ENCODE results near the gene TFEB.

Gene TFEB

GRCh38 chr6:41651246-41651961, 84.0 kb downstream of the TFEB start:
- DNase-seq = no peak
- no peaks in the 10 kb centered on the region for H3K9me3 Mint-ChIP-seq
- H3K27ac Mint-ChIP-seq = no peak overlapping the region
- no peak overlapping the region for H3K4me3 Mint-ChIP-seq
- no peaks in the 10 kb centered on the region for H3K36me3 Mint-ChIP-seq (ENCODE audit: low read depth)
- no peaks in the 10 kb centered on the region for H3K4me1 Mint-ChIP-seq (ENCODE audit: low read depth)
- H3K27me3 Mint-ChIP-seq = peaks cover 19% of the 10 kb centered on the region

GRCh38 chr6:41650120-41650519, 85.3 kb downstream of the TFEB start:
- Mint-ChIP-seq H3K4me1 (ENCODE audit: low read depth) (no peaks in the 10 kb centered on the region), H3K4me3 (no peak overlapping the region), H3K27ac (no peak overlapping the region), H3K9me3 (no peaks in the 10 kb centered on the region), H3K36me3 (ENCODE audit: low read depth) (no peaks in the 10 kb centered on the region), H3K27me3 (peaks cover 15% of the 10 kb centered on the region)
- DNase-seq = no peak

- H3K4me3 Mint-ChIP-seq = no peak overlapping the region
- H3K36me3 Mint-ChIP-seq (ENCODE audit: low read depth) = no peaks in the 10 kb centered on the region
- H3K4me1 Mint-ChIP-seq (ENCODE audit: low read depth) = no peaks in the 10 kb centered on the region
- no peaks in the 10 kb centered on the region for H3K9me3 Mint-ChIP-seq
- H3K27me3 Mint-ChIP-seq = peaks cover 10% of the 10 kb centered on the region
- no peak for DNase-seq
- no peak overlapping the region for H3K27ac Mint-ChIP-seq
Measured at GRCh38 chr6:41649596-41649995, 85.8 kb downstream of the TFEB start.

GRCh38 chr6:41648921-41649320, 86.5 kb downstream of the TFEB start:
- H3K4me3 Mint-ChIP-seq = no peak overlapping the region
- H3K36me3 Mint-ChIP-seq (ENCODE audit: low read depth) = no peaks in the 10 kb centered on the region
- no peaks in the 10 kb centered on the region for H3K9me3 Mint-ChIP-seq
- no peaks in the 10 kb centered on the region for H3K4me1 Mint-ChIP-seq (ENCODE audit: low read depth)
- DNase-seq = no peak
- no peak overlapping the region for H3K27ac Mint-ChIP-seq
- H3K27me3 Mint-ChIP-seq = peaks cover 5% of the 10 kb centered on the region

GRCh38 chr6:41648070-41648585, 87.3 kb downstream of the TFEB start:
- Mint-ChIP-seq H3K4me3 (no peak overlapping the region), H3K27me3 (peaks cover 7% of the 10 kb centered on the region), H3K27ac (no peak overlapping the region), H3K9me3 (no peaks in the 10 kb centered on the region), H3K36me3 (ENCODE audit: low read depth) (no peaks in the 10 kb centered on the region), H3K4me1 (ENCODE audit: low read depth) (no peaks in the 10 kb centered on the region)
- DNase-seq = no peak

GRCh38 chr6:41647061-41647511, 88.3 kb downstream of the TFEB start:
- Mint-ChIP-seq H3K4me1 (ENCODE audit: low read depth) (no peaks in the 10 kb centered on the region), H3K27ac (no peak overlapping the region), H3K27me3 (peaks cover 14% of the 10 kb centered on the region), H3K9me3 (no peaks in the 10 kb centered on the region), H3K4me3 (no peak overlapping the region), H3K36me3 (ENCODE audit: low read depth) (no peaks in the 10 kb centered on the region)
- DNase-seq = no peak

GRCh38 chr6:41646026-41646795, 89.2 kb downstream of the TFEB start:
- DNase-seq = no peak
- Mint-ChIP-seq H3K36me3 (ENCODE audit: low read depth) (no peaks in the 10 kb centered on the region), H3K4me1 (ENCODE audit: low read depth) (no peaks in the 10 kb centered on the region), H3K9me3 (no peaks in the 10 kb centered on the region), H3K27ac (no peak overlapping the region), H3K27me3 (peaks cover 18% of the 10 kb centered on the region), H3K4me3 (no peak overlapping the region)

- no peak overlapping the region for H3K4me3 Mint-ChIP-seq
- DNase-seq = no peak
- no peak overlapping the region for H3K27ac Mint-ChIP-seq
- H3K9me3 Mint-ChIP-seq = no peaks in the 10 kb centered on the region
- peaks cover 27% of the 10 kb centered on the region for H3K27me3 Mint-ChIP-seq
- H3K4me1 Mint-ChIP-seq (ENCODE audit: low read depth) = no peaks in the 10 kb centered on the region
- no peaks in the 10 kb centered on the region for H3K36me3 Mint-ChIP-seq (ENCODE audit: low read depth)
Measured at GRCh38 chr6:41645007-41645618, 90.3 kb downstream of the TFEB start.

GRCh38 chr6:41644297-41644879, 91.0 kb downstream of the TFEB start:
- H3K4me3 Mint-ChIP-seq = no peak overlapping the region
- peaks cover 35% of the 10 kb centered on the region for H3K27me3 Mint-ChIP-seq
- no peaks in the 10 kb centered on the region for H3K9me3 Mint-ChIP-seq
- DNase-seq = no peak
- no peaks in the 10 kb centered on the region for H3K4me1 Mint-ChIP-seq (ENCODE audit: low read depth)
- H3K36me3 Mint-ChIP-seq (ENCODE audit: low read depth) = no peaks in the 10 kb centered on the region
- H3K27ac Mint-ChIP-seq = no peak overlapping the region

- no peaks in the 10 kb centered on the region for H3K36me3 Mint-ChIP-seq (ENCODE audit: low read depth)
- H3K27ac Mint-ChIP-seq = no peak overlapping the region
- no peaks in the 10 kb centered on the region for H3K9me3 Mint-ChIP-seq
Measured at GRCh38 chr6:41643899-41644269, 91.5 kb downstream of the TFEB start.

GRCh38 chr6:41642960-41643898, 92.2 kb downstream of the TFEB start:
- Mint-ChIP-seq H3K27me3 (peaks cover 46% of the 10 kb centered on the region), H3K36me3 (ENCODE audit: low read depth) (no peaks in the 10 kb centered on the region), H3K27ac (no peak overlapping the region), H3K4me1 (ENCODE audit: low read depth) (peaks cover 4% of the 10 kb centered on the region), H3K9me3 (no peaks in the 10 kb centered on the region), H3K4me3 (no peak overlapping the region)
- DNase-seq = no peak

More at GRCh38 chr6:41643899-41644269, 91.5 kb downstream of the TFEB start:
- H3K4me1 Mint-ChIP-seq (ENCODE audit: low read depth) = peaks cover 2% of the 10 kb centered on the region
- no peak overlapping the region for H3K4me3 Mint-ChIP-seq
- no peak for DNase-seq
- peaks cover 40% of the 10 kb centered on the region for H3K27me3 Mint-ChIP-seq

GRCh38 chr6:41642090-41642959, 93.1 kb downstream of the TFEB start:
- peaks cover 54% of the 10 kb centered on the region for H3K27me3 Mint-ChIP-seq
- H3K9me3 Mint-ChIP-seq = no peaks in the 10 kb centered on the region
- H3K4me3 Mint-ChIP-seq = no peak overlapping the region

GRCh38 chr6:41641352-41641925, 94.0 kb downstream of the TFEB start:
- no peak for DNase-seq
- H3K27ac Mint-ChIP-seq = no peak overlapping the region
- peaks cover 59% of the 10 kb centered on the region for H3K27me3 Mint-ChIP-seq
- H3K9me3 Mint-ChIP-seq = no peaks in the 10 kb centered on the region
- peaks cover 11% of the 10 kb centered on the region for H3K4me1 Mint-ChIP-seq (ENCODE audit: low read depth)
- no peak overlapping the region for H3K4me3 Mint-ChIP-seq
- H3K36me3 Mint-ChIP-seq (ENCODE audit: low read depth) = no peaks in the 10 kb centered on the region

More at GRCh38 chr6:41642090-41642959, 93.1 kb downstream of the TFEB start:
- peaks cover 9% of the 10 kb centered on the region for H3K4me1 Mint-ChIP-seq (ENCODE audit: low read depth)
- no peak for DNase-seq
- no peaks in the 10 kb centered on the region for H3K36me3 Mint-ChIP-seq (ENCODE audit: low read depth)
- no peak overlapping the region for H3K27ac Mint-ChIP-seq

Measured in activated T-cell treated with anti-CD3 and anti-CD28 coated beads, Interleukin-2, amount 50 U/mL, for 24 hours (primary cell).